NB4 (cell line): Measurements from ENCODE around the gene SYNM.
A peak's percentile ranks its signal among the peaks of the same experiment; 100 is the strongest.

Source experiments
- DNase-seq: peaks from one replicate; pipeline ENCODE4 v3.0.0; 2010; ENCODE audit warnings: low read depth
- H3K4me3 ChIP-seq: one replicate; pipeline ENCODE4 v1.5.1; 2011; ENCODE audit warnings: mild to moderate bottlenecking, low read depth, low read length, moderate library complexity
- MYC ChIP-seq: IDR thresholded peaks from 2 replicates; pipeline ENCODE4 v1.6.1; 2011; ENCODE audit warnings: low read depth, low read length
- POLR2A ChIP-seq: IDR thresholded peaks from 2 replicates; pipeline ENCODE4 v1.6.1; 2011; ENCODE audit warnings: mild to moderate bottlenecking; ENCODE audit not compliant: insufficient read length; ENCODE audit errors: extremely low read depth
- TF ChIP-seq, protein P1 (sequence below): IDR thresholded peaks from one replicate; pipeline ENCODE4 v1.5.1; 2012; ENCODE audit warnings: low read depth, low read length
- TF ChIP-seq, protein P2 (sequence below): IDR thresholded peaks from 2 replicates; pipeline ENCODE4 v1.6.1; 2011; ENCODE audit warnings: low read depth, low read length

The SYNM gene

GRCh38 chr15:99123713-99124451 is 19.0 kb downstream of the SYNM start:
- H3K4me3 ChIP-seq: no peak overlapping the region
- DNase-seq: peak; percentile 69
- no peak for TF ChIP-seq MYC
- TF ChIP-seq, protein P1, sequence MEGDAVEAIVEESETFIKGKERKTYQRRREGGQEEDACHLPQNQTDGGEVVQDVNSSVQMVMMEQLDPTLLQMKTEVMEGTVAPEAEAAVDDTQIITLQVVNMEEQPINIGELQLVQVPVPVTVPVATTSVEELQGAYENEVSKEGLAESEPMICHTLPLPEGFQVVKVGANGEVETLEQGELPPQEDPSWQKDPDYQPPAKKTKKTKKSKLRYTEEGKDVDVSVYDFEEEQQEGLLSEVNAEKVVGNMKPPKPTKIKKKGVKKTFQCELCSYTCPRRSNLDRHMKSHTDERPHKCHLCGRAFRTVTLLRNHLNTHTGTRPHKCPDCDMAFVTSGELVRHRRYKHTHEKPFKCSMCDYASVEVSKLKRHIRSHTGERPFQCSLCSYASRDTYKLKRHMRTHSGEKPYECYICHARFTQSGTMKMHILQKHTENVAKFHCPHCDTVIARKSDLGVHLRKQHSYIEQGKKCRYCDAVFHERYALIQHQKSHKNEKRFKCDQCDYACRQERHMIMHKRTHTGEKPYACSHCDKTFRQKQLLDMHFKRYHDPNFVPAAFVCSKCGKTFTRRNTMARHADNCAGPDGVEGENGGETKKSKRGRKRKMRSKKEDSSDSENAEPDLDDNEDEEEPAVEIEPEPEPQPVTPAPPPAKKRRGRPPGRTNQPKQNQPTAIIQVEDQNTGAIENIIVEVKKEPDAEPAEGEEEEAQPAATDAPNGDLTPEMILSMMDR: no peak
- no peak for TF ChIP-seq POLR2A
- TF ChIP-seq, protein P2, sequence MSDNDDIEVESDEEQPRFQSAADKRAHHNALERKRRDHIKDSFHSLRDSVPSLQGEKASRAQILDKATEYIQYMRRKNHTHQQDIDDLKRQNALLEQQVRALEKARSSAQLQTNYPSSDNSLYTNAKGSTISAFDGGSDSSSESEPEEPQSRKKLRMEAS: no peak

DNA sequence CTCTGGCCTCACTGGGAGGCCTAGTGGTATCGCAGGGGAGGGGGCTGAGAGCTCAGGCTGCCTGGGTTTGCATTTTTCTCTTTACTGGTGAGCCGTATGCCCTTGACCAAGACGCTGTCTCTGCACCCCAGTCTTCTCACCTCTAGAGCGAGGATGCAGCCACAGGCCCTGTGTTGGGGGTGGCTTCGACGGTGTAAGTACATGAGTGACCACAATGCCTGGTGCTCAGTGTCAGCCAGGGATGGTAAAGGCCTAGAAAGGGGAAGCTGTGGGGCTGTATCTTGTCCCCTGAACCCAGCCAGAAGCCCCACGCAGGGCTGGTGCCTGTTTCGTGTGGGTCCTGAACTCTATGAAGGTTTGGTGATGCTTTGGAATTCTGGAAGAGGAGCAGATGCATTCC is 19.8 kb downstream of the SYNM start:
- no peak overlapping the region for H3K4me3 ChIP-seq
- peak; percentile 29 for DNase-seq
- TF ChIP-seq MYC (no peak), POLR2A (no peak)
- TF ChIP-seq, protein P1: no peak
- TF ChIP-seq, protein P2: no peak

DNA sequence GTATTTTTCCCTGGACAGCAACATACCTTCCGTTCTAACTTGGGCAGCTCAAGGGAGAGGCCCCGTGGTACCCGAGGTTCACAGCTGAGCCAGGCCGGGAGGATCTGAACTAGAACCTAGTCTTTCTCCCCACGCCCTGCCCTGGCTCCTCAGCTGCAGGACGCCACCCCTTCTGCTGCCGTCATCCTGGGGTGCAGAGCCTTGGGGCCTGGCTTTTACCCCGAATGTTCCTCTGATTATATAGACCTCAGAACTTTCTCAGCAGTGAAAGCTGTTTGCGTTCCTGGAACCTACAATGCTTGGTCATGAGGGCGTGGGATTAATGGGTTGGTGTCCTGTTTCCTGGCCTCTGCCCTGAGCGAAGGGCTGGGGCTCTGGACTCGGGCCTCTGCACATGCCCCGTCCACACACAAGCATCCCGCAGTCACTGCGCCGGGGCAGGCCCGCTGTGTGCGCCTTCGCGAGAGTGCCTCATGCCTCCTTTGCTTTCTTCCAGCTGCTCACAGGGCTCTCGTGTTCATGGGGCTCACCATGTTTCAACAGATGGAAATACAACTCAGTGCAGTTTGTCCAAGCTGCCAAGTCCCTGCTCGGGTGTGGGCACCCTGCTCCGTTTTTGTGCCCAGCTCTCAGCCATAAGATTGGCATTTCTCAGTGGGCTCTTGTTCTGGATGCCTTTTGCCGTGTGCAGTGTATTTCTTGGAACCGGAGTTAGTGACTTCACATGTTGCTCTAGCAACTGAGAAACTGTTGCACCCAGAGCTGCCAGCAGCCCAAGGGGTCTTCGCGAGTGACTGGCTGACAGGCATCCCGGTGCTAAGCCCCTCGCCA is 20.4 kb downstream of the SYNM start:
- no peak for TF ChIP-seq POLR2A
- TF ChIP-seq, protein P2: no peak
- TF ChIP-seq, protein P1: no peak
- no peak for TF ChIP-seq MYC
- no peak overlapping the region for H3K4me3 ChIP-seq
- no peak for DNase-seq

DNA sequence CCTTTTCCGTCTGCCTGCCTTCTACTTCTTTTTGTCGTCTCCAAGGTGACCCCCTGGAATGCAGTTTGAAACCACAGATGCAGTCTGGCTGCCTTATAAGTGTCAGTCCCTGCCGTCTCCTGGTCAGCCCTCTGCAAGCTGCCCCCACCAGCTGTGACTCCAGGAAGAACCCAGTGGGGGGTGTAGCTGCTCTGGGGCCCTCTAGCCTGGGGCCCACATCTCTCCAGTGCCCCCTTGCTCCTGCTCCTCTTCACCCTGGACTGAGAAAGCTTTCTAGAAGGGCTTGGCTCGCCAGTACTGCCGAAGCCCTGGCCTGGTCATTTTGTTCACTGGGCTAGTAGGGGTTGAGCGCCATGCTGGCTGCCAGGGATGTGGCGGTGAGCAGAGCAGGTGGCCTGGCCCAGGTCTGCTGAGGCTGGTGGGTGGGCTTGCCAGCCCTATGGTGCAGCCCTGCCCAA is 21.3 kb downstream of the SYNM start:
- no peak overlapping the region for H3K4me3 ChIP-seq
- no peak for DNase-seq
- TF ChIP-seq, protein P1: no peak
- TF ChIP-seq POLR2A (no peak), MYC (no peak)
- TF ChIP-seq, protein P2: no peak

GRCh38 chr15:99126930-99127329 is 22.1 kb downstream of the SYNM start:
- TF ChIP-seq, protein P1: no peak
- TF ChIP-seq MYC (no peak), POLR2A (no peak)
- TF ChIP-seq, protein P2: no peak
- no peak overlapping the region for H3K4me3 ChIP-seq

More at GRCh38 chr15:99126930-99127329, 22.1 kb downstream of the SYNM start:
- no peak for DNase-seq
